Measurements from ENCODE around the gene BMP4. TPM values are rescaled to one million over a fixed set of nuclear protein-coding genes. Genes with fewer than 3 reads are reported as not detected.

Gene BMP4
- total RNA-seq, 1 experiment from 2014 or later, result 0.87 TPM

DNA sequence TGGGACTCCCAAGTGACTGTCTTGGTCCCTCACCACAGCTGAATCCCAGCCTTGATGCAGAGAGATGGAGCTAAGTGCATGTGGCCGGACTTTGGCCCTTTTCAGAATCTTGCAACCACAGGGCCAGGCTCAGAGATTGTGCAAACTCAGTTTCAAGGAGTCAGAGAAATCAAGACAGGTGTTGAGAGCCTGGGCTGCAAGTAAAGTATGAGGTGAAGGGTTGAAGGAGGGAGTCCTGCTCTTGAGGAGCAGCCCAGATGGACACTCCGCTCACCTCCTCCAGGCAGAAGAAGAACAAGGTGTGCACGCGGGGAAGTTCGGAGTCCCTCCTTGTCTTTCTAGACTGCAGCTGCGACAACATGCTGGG is 6.3 kb upstream of the BMP4 start:
- no TSS peak for BruUV-seq (replicated peaks)
- ATAC-seq, result no peak
- intact Hi-C loops (cut with micrococcal nuclease; ENCODE audit: unreplicated experiment), result no loop called here

DNA sequence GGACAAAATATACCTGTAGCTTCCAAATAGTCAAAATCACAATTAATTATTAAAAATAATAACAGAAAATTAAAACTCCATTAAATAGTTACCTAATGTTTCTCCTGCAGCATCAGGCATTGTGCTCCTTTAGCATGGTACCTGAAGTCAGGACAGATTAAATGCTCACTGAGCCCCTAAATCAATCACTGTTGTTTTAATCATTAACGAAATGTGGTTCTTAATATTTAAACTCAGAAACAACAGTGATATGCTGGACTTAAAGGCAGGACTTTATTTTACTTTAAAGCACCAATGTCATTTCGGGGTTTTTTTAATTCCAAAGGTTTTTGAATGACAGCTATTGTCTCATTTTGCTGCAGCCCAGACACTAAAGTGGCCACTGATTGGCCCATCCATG is 2.0 kb upstream of the BMP4 start:
- H3K36me3 ChIP-seq (ENCODE audit: control insufficient read depth, insufficient read depth, low read length), result peaks cover 14% of the 10 kb centered on the region; the same call in 1 of the 2 replicates
- ChIA-PET CTCF (no interaction called here), POLR2A (no interaction called here)
- in situ Hi-C loops (cut with HindIII; ENCODE audit: low pct_unique_long_range_greater_than_20kb, low sequenced_read_pairs), result no loop called here
- H3K9me3 ChIP-seq (ENCODE audit: control insufficient read depth, insufficient read depth, low read depth, low read length), result no peaks in the 10 kb centered on the region
- 0 out of 2 replicates have a peak, but pooled peaks cover 3% of the 10 kb centered on the region for H3K4me1 ChIP-seq (ENCODE audit: control insufficient read depth, insufficient read depth, low read length)
- peaks cover 21% of the 10 kb centered on the region for H3K27me3 ChIP-seq (ENCODE audit: control insufficient read depth, insufficient read depth, low read length)
- DNase-seq (ENCODE audit: low read depth, low spot score) (no peak), ATAC-seq (no peak)
- intact Hi-C loops (cut with micrococcal nuclease; ENCODE audit: unreplicated experiment), result no loop called here
- H3K27ac ChIP-seq (ENCODE audit: low read length), result no peak overlapping the region
- no TSS peak for BruUV-seq (replicated peaks)
- H3K4me3 ChIP-seq (ENCODE audit: low read depth in 2 of 2, low read length in 2 of 2), result no peak overlapping the region
- TF ChIP-seq POLR2AphosphoS5 (IDR thresholded peaks at IDR 0.05; ENCODE audit: low read depth, low read length), result no peak
- TF ChIP-seq, protein P1, sequence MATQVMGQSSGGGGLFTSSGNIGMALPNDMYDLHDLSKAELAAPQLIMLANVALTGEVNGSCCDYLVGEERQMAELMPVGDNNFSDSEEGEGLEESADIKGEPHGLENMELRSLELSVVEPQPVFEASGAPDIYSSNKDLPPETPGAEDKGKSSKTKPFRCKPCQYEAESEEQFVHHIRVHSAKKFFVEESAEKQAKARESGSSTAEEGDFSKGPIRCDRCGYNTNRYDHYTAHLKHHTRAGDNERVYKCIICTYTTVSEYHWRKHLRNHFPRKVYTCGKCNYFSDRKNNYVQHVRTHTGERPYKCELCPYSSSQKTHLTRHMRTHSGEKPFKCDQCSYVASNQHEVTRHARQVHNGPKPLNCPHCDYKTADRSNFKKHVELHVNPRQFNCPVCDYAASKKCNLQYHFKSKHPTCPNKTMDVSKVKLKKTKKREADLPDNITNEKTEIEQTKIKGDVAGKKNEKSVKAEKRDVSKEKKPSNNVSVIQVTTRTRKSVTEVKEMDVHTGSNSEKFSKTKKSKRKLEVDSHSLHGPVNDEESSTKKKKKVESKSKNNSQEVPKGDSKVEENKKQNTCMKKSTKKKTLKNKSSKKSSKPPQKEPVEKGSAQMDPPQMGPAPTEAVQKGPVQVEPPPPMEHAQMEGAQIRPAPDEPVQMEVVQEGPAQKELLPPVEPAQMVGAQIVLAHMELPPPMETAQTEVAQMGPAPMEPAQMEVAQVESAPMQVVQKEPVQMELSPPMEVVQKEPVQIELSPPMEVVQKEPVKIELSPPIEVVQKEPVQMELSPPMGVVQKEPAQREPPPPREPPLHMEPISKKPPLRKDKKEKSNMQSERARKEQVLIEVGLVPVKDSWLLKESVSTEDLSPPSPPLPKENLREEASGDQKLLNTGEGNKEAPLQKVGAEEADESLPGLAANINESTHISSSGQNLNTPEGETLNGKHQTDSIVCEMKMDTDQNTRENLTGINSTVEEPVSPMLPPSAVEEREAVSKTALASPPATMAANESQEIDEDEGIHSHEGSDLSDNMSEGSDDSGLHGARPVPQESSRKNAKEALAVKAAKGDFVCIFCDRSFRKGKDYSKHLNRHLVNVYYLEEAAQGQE (IDR thresholded peaks at IDR 0.05; ENCODE audit: insufficient read depth in 1 of 2, low read depth in 2 of 2, low read length in 1 of 2), result no peak
- no peak for TF ChIP-seq SIN3A (IDR thresholded peaks at IDR 0.05; ENCODE audit: borderline replicate concordance, insufficient read depth, low read depth, low read length)
- TF ChIP-seq TCF7L2 (IDR thresholded peaks at IDR 0.05; ENCODE audit: low read depth, low read length), result no peak
- TF ChIP-seq, protein P2, sequence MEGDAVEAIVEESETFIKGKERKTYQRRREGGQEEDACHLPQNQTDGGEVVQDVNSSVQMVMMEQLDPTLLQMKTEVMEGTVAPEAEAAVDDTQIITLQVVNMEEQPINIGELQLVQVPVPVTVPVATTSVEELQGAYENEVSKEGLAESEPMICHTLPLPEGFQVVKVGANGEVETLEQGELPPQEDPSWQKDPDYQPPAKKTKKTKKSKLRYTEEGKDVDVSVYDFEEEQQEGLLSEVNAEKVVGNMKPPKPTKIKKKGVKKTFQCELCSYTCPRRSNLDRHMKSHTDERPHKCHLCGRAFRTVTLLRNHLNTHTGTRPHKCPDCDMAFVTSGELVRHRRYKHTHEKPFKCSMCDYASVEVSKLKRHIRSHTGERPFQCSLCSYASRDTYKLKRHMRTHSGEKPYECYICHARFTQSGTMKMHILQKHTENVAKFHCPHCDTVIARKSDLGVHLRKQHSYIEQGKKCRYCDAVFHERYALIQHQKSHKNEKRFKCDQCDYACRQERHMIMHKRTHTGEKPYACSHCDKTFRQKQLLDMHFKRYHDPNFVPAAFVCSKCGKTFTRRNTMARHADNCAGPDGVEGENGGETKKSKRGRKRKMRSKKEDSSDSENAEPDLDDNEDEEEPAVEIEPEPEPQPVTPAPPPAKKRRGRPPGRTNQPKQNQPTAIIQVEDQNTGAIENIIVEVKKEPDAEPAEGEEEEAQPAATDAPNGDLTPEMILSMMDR (IDR thresholded peaks at IDR 0.05), result no peak

More for the DNA sequence above, 6.3 kb upstream of the BMP4 start:
- ChIA-PET POLR2A (interaction anchor here (0.6 kb wide), 1 partner anchor 29 kb away, joined by 3 read pairs; no protein-coding TSS in a partner anchor), CTCF (no interaction called here)
- no peaks in the 10 kb centered on the region for H3K9me3 ChIP-seq (ENCODE audit: control insufficient read depth, insufficient read depth, low read depth, low read length)
- H3K27ac ChIP-seq (ENCODE audit: low read length), result no peak overlapping the region
- in situ Hi-C loops (cut with HindIII; ENCODE audit: low pct_unique_long_range_greater_than_20kb, low sequenced_read_pairs), result no loop called here
- DNase-seq (ENCODE audit: low read depth, low spot score), result no peak
- TF ChIP-seq, protein P1 (IDR thresholded peaks at IDR 0.05; ENCODE audit: insufficient read depth in 1 of 2, low read depth in 2 of 2, low read length in 1 of 2), result no peak
- TF ChIP-seq, protein P2 (IDR thresholded peaks at IDR 0.05), result no peak
- TF ChIP-seq SIN3A (IDR thresholded peaks at IDR 0.05; ENCODE audit: borderline replicate concordance, insufficient read depth, low read depth, low read length) (no peak), TCF7L2 (IDR thresholded peaks at IDR 0.05; ENCODE audit: low read depth, low read length) (no peak), POLR2AphosphoS5 (IDR thresholded peaks at IDR 0.05; ENCODE audit: low read depth, low read length) (no peak)
- H3K36me3 ChIP-seq (ENCODE audit: control insufficient read depth, insufficient read depth, low read length), result no peaks in the 10 kb centered on the region
- H3K4me3 ChIP-seq (ENCODE audit: low read depth in 2 of 2, low read length in 2 of 2), result no peak overlapping the region
- no peaks in the 10 kb centered on the region for H3K4me1 ChIP-seq (ENCODE audit: control insufficient read depth, insufficient read depth, low read length)
- peaks cover 13% of the 10 kb centered on the region for H3K27me3 ChIP-seq (ENCODE audit: control insufficient read depth, insufficient read depth, low read length)
